SK-N-SH (cell line): ENCODE measurements around the gene POU2AF2. TPM values are rescaled to one million over a fixed set of nuclear protein-coding genes. Genes with fewer than 3 reads are reported as not detected.

Experiments
- CTCF ChIA-PET: fragments of 300-600, 350-600 bp; formaldehyde crosslinking; extraction: SDS; loops from one replicate; lab custom pipeline; 2021; lab: Yijun Ruan, JAX
- POLR2A ChIA-PET: fragments of 350-600 bp; sonication (Branson Sonifier 250); formaldehyde crosslinking; extraction: SDS; loops from one replicate; lab custom pipeline; 2020; ENCODE audit warnings: antibody characterized with exemption, inconsistent platforms; lab: Yijun Ruan, JAX
- DNase-seq: peaks from one replicate; pipeline ENCODE4 v3.0.0; 2012
- H2AFZ ChIP-seq: fragments of 200-600 bp; sonication (generic); 2 replicates; pipeline ENCODE4 v1.8.1; 2016; ENCODE audit warnings: antibody characterized with exemption, mild to moderate bottlenecking, low read depth
- H3F3A ChIP-seq: fragments of 200-600 bp; sonication (generic); replicated peaks from 2 replicates; pipeline ENCODE3; 2016; ENCODE audit warnings: antibody characterized with exemption, mild to moderate bottlenecking; ENCODE audit not compliant: insufficient read depth
- H3K27ac ChIP-seq, 2 experiments: fragments of 200-500 bp in 1 of 2; fragments of 200-600 bp in 1 of 2; sonication (Bioruptor generic) in 1 of 2; sonication (generic), shearing (Covaris generic) in 1 of 2; 2 replicates each; pipeline versions ENCODE4 v1.5.1 to v1.6.1; 2014 to 2016; ENCODE audit warnings: low read depth in 2 of 2, inconsistent platforms in 1 of 2, low read length in 1 of 2, mild to moderate bottlenecking in 1 of 2, mixed read lengths in 1 of 2
- H3K27me3 ChIP-seq: fragments of 200-600 bp; sonication (generic), shearing (Covaris generic); 2 replicates; pipeline ENCODE4 v1.6.1; 2016; ENCODE audit warnings: mixed run types; ENCODE audit not compliant: insufficient read depth
- H3K36me3 ChIP-seq, 2 experiments: fragments of 200-500 bp in 1 of 2; fragments of 200-600 bp in 1 of 2; sonication (Bioruptor generic) in 1 of 2; sonication (generic) in 1 of 2; replicated peaks in 1 of 2; 2 replicates each; pipeline versions ENCODE3 to v1.5.1; 2014 to 2016; ENCODE audit warnings: low read length in 1 of 2, mild to moderate bottlenecking in 1 of 2; ENCODE audit not compliant: insufficient read depth in 2 of 2, control insufficient read depth in 1 of 2
- H3K4me1 ChIP-seq, 2 experiments: fragments of 200-500 bp in 1 of 2; fragments of 200-600 bp in 1 of 2; sonication (Bioruptor generic) in 1 of 2; sonication (generic), shearing (Covaris generic) in 1 of 2; 2 replicates each; pipeline versions ENCODE4 v1.5.1 to v1.6.1; 2014 to 2016; ENCODE audit warnings: low read depth in 1 of 2, low read length in 1 of 2, mixed run types in 1 of 2; ENCODE audit not compliant: insufficient read depth in 2 of 2, control insufficient read depth in 1 of 2
- H3K4me2 ChIP-seq: fragments of 200-600 bp; sonication (generic), shearing (Covaris generic); 2 replicates; pipeline ENCODE4 v1.6.1; 2017; ENCODE audit warnings: mixed run types
- H3K4me3 ChIP-seq, 2 experiments: fragments of 200-500 bp in 1 of 2; fragments of 200-600 bp in 1 of 2; sonication (Bioruptor generic) in 1 of 2; sonication (generic), shearing (Covaris generic) in 1 of 2; 2 replicates each; pipeline versions ENCODE4 v1.5.1 to v1.8.1; 2014 to 2016; ENCODE audit warnings: low read depth in 2 of 2, inconsistent platforms in 1 of 2, low read length in 1 of 2, mild to moderate bottlenecking in 1 of 2, mixed read lengths in 1 of 2, moderate library complexity in 1 of 2
- H3K79me2 ChIP-seq: fragments of 200-600 bp; sonication (generic); 2 replicates; pipeline ENCODE4 v1.8.1; 2017; ENCODE audit warnings: mild to moderate bottlenecking; ENCODE audit not compliant: insufficient read depth
- H3K9ac ChIP-seq: fragments of 200-600 bp; sonication (generic); 2 replicates; pipeline ENCODE4 v1.6.1; 2017; ENCODE audit warnings: mixed run types
- H3K9me2 ChIP-seq: fragments of 200-600 bp; sonication (generic); 2 replicates; pipeline ENCODE4 v1.6.1; 2017; ENCODE audit warnings: mixed run types
- H3K9me3 ChIP-seq: fragments of 200-600 bp; sonication (generic); 2 replicates; pipeline ENCODE4 v1.6.1; 2017; ENCODE audit warnings: mixed run types, mild to moderate bottlenecking, moderate library complexity
- H4K20me1 ChIP-seq: fragments of 200-600 bp; sonication (generic); 2 replicates; pipeline ENCODE4 v1.6.1; 2017; ENCODE audit warnings: mild to moderate bottlenecking, mixed run types; ENCODE audit not compliant: insufficient read depth
- CHD2 ChIP-seq: fragments of 150-350 bp; IDR thresholded peaks from 2 replicates; pipeline ENCODE4 v1.6.1; 2018; ENCODE audit warnings: low read length; ENCODE audit not compliant: partially characterized antibody
- ELF1 ChIP-seq: IDR thresholded peaks from 2 replicates; pipeline ENCODE4 v1.4.0; 2012
- FOSL2 ChIP-seq: IDR thresholded peaks from 2 replicates; pipeline ENCODE4 v1.4.0; 2012; ENCODE audit warnings: low read depth, mild to moderate bottlenecking, moderate library complexity, borderline replicate concordance
- FOXM1 ChIP-seq: IDR thresholded peaks from 2 replicates; pipeline ENCODE4 v1.4.0; 2012; ENCODE audit warnings: low read depth, mild to moderate bottlenecking
- GABPA ChIP-seq: IDR thresholded peaks from 2 replicates; pipeline ENCODE4 v1.4.0; 2012; ENCODE audit warnings: low read depth, mild to moderate bottlenecking
- GATA2 ChIP-seq: sonication (generic); formaldehyde crosslinking; IDR thresholded peaks from 2 replicates; pipeline ENCODE4 v1.5.0; 2020; ENCODE audit warnings: mild to moderate bottlenecking, missing genetic modification reagents
- IRF3 ChIP-seq: fragments of 150-350 bp; IDR thresholded peaks from 2 replicates; pipeline ENCODE4 v1.6.1; 2016; ENCODE audit warnings: mild to moderate bottlenecking, low read depth, low read length
- MEF2A ChIP-seq: IDR thresholded peaks from 2 replicates; pipeline ENCODE4 v1.4.0; 2012; ENCODE audit warnings: low read depth, borderline replicate concordance
- RAD21 ChIP-seq: IDR thresholded peaks from 2 replicates; pipeline ENCODE4 v1.6.1; 2012; ENCODE audit warnings: mild to moderate bottlenecking, low read length
- REST ChIP-seq: IDR thresholded peaks from 2 replicates; pipeline ENCODE4 v1.6.1; 2012; ENCODE audit warnings: mild to moderate bottlenecking, low read depth, low read length, moderate library complexity
- RFX5 ChIP-seq: IDR thresholded peaks from 2 replicates; pipeline ENCODE4 v1.6.1; 2012; ENCODE audit warnings: mild to moderate bottlenecking, improper control_type of control experiment, low read length
- SMC3 ChIP-seq: IDR thresholded peaks from 2 replicates; pipeline ENCODE4 v1.6.1; 2012; ENCODE audit warnings: low read depth, low read length, improper control_type of control experiment
- TAF1 ChIP-seq: IDR thresholded peaks from 2 replicates; pipeline ENCODE4 v1.6.1; 2012; ENCODE audit warnings: low read depth, mild to moderate bottlenecking, low read length, moderate library complexity, borderline replicate concordance
- TEAD4 ChIP-seq: IDR thresholded peaks from 2 replicates; pipeline ENCODE4 v1.4.0; 2012; ENCODE audit warnings: mild to moderate bottlenecking, borderline replicate concordance; ENCODE audit not compliant: insufficient read depth
- ZBTB33 ChIP-seq: IDR thresholded peaks from 2 replicates; pipeline ENCODE4 v1.4.0; 2012; ENCODE audit warnings: low read depth, borderline replicate concordance
- WGBS: methylation state at CpG from one replicate; pipeline ENCODE4 v1.1.6; 2017; ENCODE audit warnings: low lambda C conversion rate; 5-methylcytosine and 5-hydroxymethylcytosine counted together
- polyA plus RNA-seq, 3 experiments: library from polyadenylated mRNA; depleted of rRNA; stranded (reverse); fragments of >200 nt; gene quantifications; 2 replicates each; pipeline ENCODE4 v1.2.3, GENCODE V29; 2012

POU2AF2 gene
- polyA plus RNA-seq, 1 of the 3 experiments (the other 2 are of a cell fraction) = 0.15 TPM

- CTCF ChIA-PET = interaction anchor here (1.0 to 4.8 kb wide), 3 partner anchors 11 to 119 kb away, joined by 4 to 22 read pairs (median 4); partner anchors contain the start of gene POU2AF3
- TF ChIP-seq FOSL2 (no peak), ELF1 (no peak), FOXM1 (no peak), MEF2A (no peak), RFX5 (no peak), ZBTB33 (no peak), RAD21 (no peak), CHD2 (no peak), TEAD4 (no peak), SMC3 (no peak)
These were observed 63.8 kb downstream of the POU2AF2 start for GRCh38 chr11:111309215-111309915.

GRCh38 chr11:111310088-111310487, 64.6 kb downstream of the POU2AF2 start:
- H3K36me3 ChIP-seq = no peaks in the 10 kb centered on the region
- no peaks in the 10 kb centered on the region for H3K9me3 ChIP-seq
- H2AFZ ChIP-seq = no peak overlapping the region
- TF ChIP-seq TEAD4 (no peak), IRF3 (no peak), GATA2 (no peak), TAF1 (no peak), CHD2 (no peak), REST (no peak), FOSL2 (no peak), GABPA (no peak), RAD21 (no peak)
- H3F3A ChIP-seq = no peaks in the 10 kb centered on the region
- no peaks in the 10 kb centered on the region for H4K20me1 ChIP-seq
- DNase-seq = no peak
- no peak overlapping the region for H3K27ac ChIP-seq
- H3K4me1 ChIP-seq = peaks cover 0 to 4% of the 10 kb centered on the region in 2 experiments; a peak in 1 of 4 replicates
- H3K27me3 ChIP-seq = peaks cover 16% of the 10 kb centered on the region; the same call in 1 of the 2 replicates
- H3K9me2 ChIP-seq = no peaks in the 10 kb centered on the region
- no peak overlapping the region for H3K9ac ChIP-seq
- H3K79me2 ChIP-seq = no peaks in the 10 kb centered on the region
- ChIA-PET POLR2A (no interaction called here), CTCF (interaction anchor here (0.8 to 4.8 kb wide), 4 partner anchors 11 to 155 kb away, joined by 3 to 22 read pairs (median 4); partner anchors contain the start of gene POU2AF3)
- H3K4me2 ChIP-seq = no peak overlapping the region
- 37% methylated on average over 2 of the region's 3 CpGs for WGBS
- H3K4me3 ChIP-seq = no peak overlapping the region

More at GRCh38 chr11:111309215-111309915, 63.8 kb downstream of the POU2AF2 start:
- Histone ChIP-seq H3K4me1 (peaks cover 0 to 4% of the 10 kb centered on the region in 2 experiments; a peak in 1 of 4 replicates), H3K9me2 (no peaks in the 10 kb centered on the region), H3K9ac (no peak overlapping the region), H2AFZ (no peak overlapping the region), H3K36me3 (no peaks in the 10 kb centered on the region), H3K27me3 (peaks cover 16% of the 10 kb centered on the region; the same call in 1 of the 2 replicates), H3K4me3 (no peak overlapping the region), H3K79me2 (no peaks in the 10 kb centered on the region), H4K20me1 (no peaks in the 10 kb centered on the region), H3K4me2 (no peak overlapping the region), H3F3A (no peaks in the 10 kb centered on the region), H3K27ac (no peak overlapping the region), H3K9me3 (no peaks in the 10 kb centered on the region)
- no peak for DNase-seq
- POLR2A ChIA-PET = no interaction called here
- WGBS = 23% methylated on average over 5 of the region's 5 CpGs
